Measurements from ENCODE around the gene ZFYVE16. TPM values are rescaled to one million over a fixed set of nuclear protein-coding genes. Genes with fewer than 3 reads are reported as not detected.
A peak's percentile ranks its signal among the peaks of the same experiment; 100 is the strongest.

The ZFYVE16 gene
- total and polyA plus RNA-seq, 2 of the 4 experiments (the other 2 are of a cell fraction) = 5.3 to 11.1 TPM

DNA sequence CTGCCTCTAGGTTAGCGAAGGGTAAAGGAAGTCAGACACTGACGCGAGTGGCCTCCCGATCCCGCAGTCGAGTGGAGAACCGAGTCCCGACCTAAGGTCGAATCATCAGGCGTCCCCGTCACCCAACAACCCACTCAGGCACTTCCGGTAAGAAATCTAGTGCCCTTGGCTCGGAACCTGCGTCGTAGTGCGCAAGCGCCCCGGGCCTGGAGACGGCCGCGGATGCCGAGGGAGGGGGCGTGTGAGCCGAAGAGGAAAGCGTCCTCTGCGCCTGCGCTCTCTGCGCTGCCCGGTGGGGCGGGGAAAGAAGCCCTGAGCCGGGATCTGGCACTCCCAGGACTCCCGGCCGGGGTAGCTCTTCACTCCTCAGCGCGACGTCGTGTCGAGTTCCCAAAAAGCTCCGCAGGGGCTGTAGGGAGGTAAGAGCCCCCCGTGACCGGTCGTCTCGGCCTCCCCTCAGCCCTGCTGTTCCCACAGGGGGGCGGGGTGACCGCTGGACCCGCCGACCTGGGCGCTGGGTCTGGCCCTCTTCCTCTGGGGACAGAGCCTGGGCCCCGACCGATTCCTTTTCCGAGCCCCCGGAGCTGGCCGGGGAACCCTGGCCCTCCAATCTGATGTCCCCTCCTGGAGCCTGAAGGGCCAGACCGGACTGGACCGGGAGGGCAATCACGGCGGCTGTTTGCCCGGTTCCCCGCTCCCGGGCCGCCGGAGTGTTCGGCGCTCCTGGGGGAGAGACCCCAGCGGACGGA is at the start of gene ZFYVE16 (continued):
- TF ChIP-seq, protein P1, sequence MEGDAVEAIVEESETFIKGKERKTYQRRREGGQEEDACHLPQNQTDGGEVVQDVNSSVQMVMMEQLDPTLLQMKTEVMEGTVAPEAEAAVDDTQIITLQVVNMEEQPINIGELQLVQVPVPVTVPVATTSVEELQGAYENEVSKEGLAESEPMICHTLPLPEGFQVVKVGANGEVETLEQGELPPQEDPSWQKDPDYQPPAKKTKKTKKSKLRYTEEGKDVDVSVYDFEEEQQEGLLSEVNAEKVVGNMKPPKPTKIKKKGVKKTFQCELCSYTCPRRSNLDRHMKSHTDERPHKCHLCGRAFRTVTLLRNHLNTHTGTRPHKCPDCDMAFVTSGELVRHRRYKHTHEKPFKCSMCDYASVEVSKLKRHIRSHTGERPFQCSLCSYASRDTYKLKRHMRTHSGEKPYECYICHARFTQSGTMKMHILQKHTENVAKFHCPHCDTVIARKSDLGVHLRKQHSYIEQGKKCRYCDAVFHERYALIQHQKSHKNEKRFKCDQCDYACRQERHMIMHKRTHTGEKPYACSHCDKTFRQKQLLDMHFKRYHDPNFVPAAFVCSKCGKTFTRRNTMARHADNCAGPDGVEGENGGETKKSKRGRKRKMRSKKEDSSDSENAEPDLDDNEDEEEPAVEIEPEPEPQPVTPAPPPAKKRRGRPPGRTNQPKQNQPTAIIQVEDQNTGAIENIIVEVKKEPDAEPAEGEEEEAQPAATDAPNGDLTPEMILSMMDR (conservative IDR thresholded peaks at IDR 0.05; ENCODE audit: low read depth, low read length) = peak; percentile 30; the same call in 1 of the 2 replicates
- TF ChIP-seq NFE2L2 (IDR thresholded peaks at IDR 0.05; ENCODE audit: low read depth, low read length) (no peak), MAZ (IDR thresholded peaks at IDR 0.05; ENCODE audit: borderline replicate concordance, low read depth, low read length) (peak; percentile 98)

DNA sequence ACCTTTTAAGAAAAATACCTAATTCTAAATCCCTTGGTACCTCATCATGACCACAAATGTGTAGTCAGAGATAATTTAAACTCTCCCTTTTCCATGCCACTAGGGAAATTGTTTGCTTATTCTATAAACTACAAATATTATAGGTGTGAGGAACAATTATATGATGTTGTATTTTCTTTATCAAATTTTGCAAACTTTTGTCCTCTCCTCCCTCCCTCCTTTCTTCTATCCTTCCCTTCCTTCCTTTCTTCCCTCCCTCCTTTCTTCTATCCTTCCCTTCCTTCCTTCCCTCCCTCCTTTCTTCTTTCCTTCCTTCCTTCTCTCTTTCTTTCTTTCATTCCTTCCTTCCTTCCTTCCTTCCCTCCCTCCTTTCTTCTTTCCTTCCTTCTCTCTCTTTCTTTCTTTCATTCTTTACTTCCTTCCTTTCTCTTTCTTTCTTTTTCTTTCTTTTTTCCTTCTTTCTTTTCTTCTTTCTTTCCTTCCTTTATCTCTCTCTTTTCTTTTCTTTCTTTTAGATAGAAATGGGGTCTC is 46.9 kb upstream of the ZFYVE16 start:
- Histone ChIP-seq H3K9ac (ENCODE audit: low read depth, low read length) (no peak overlapping the region), H2BK15ac (ENCODE audit: low read depth, low read length) (no peak overlapping the region), H2AK9ac (replicated peaks; ENCODE audit: low read depth, low read length, poor library complexity) (no peak overlapping the region), H2BK120ac (ENCODE audit: low read depth, low read length) (no peak overlapping the region), H4K20me1 (ENCODE audit: insufficient read depth, low read length) (no peaks in the 10 kb centered on the region), H3K18ac (ENCODE audit: low read depth, low read length) (no peak overlapping the region), H3K4me3 (ENCODE audit: insufficient read depth, low read depth, low read length) (no peak overlapping the region), H4K91ac (ENCODE audit: insufficient read depth, low read depth, low read length) (no peak overlapping the region), H3K27ac (ENCODE audit: insufficient read depth, low read length) (no peak overlapping the region), H3K4me1 (ENCODE audit: control insufficient read depth, insufficient read depth, low read length) (no peaks in the 10 kb centered on the region), H3K9me3 (ENCODE audit: control insufficient read depth, insufficient read depth, low read length) (no peaks in the 10 kb centered on the region), H3K27me3 (ENCODE audit: control insufficient read depth, insufficient read depth, low read length) (no peaks in the 10 kb centered on the region), H2AK5ac (ENCODE audit: low read depth, low read length) (no peak overlapping the region), H3K4ac (ENCODE audit: low read depth, low read length) (no peak overlapping the region), H3K36me3 (ENCODE audit: control insufficient read depth, insufficient read depth, low read length) (no peaks in the 10 kb centered on the region), H2BK5ac (ENCODE audit: low read depth, low read length, poor library complexity, severe bottlenecking) (no peak overlapping the region), H3K4me2 (ENCODE audit: low read depth, low read length) (no peak overlapping the region), H4K8ac (ENCODE audit: low read depth in 2 of 2, low read length in 2 of 2) (no peak overlapping the region), H2BK20ac (ENCODE audit: low read depth, low read length) (no peak overlapping the region), H2AFZ (replicated peaks; ENCODE audit: low read length, poor library complexity) (no peak overlapping the region), H3K56ac (ENCODE audit: extremely low read depth, insufficient read depth, low read length) (no peak overlapping the region), H3K23ac (ENCODE audit: low read depth, low read length) (no peak overlapping the region), H3K14ac (replicated peaks; ENCODE audit: low read depth, low read length) (no peak overlapping the region), H3K79me1 (ENCODE audit: low read depth in 1 of 2, low read length in 2 of 2) (no peaks in the 10 kb centered on the region), H4K5ac (ENCODE audit: low read depth, low read length) (no peak overlapping the region), H3K9me1 (ENCODE audit: insufficient read depth, low read length) (no peaks in the 10 kb centered on the region)
- dilution Hi-C loops (cut with HindIII; ENCODE audit: low sequenced_read_pairs, unreplicated experiment) (no loop called here), in situ Hi-C loops (cut with MboI; ENCODE audit: low sequenced_read_pairs) (no loop called here), intact Hi-C loops (cut with micrococcal nuclease) (no loop called here)
- DNase-seq = no peak
- ChIA-PET CTCF (no interaction called here), POLR2A (ENCODE audit: unreplicated experiment) (no interaction called here)
- BruUV-seq (replicated peaks) = no TSS peak
- TF ChIP-seq, protein P1 (conservative IDR thresholded peaks at IDR 0.05; ENCODE audit: low read depth, low read length) = no peak
- TF ChIP-seq, protein P2, sequence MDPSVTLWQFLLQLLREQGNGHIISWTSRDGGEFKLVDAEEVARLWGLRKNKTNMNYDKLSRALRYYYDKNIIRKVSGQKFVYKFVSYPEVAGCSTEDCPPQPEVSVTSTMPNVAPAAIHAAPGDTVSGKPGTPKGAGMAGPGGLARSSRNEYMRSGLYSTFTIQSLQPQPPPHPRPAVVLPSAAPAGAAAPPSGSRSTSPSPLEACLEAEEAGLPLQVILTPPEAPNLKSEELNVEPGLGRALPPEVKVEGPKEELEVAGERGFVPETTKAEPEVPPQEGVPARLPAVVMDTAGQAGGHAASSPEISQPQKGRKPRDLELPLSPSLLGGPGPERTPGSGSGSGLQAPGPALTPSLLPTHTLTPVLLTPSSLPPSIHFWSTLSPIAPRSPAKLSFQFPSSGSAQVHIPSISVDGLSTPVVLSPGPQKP (IDR thresholded peaks at IDR 0.05; ENCODE audit: borderline replicate concordance, low read depth, low read length) = no peak
- TF ChIP-seq MXI1 (IDR thresholded peaks at IDR 0.05; ENCODE audit: borderline replicate concordance, low read depth, low read length) (no peak), RCOR1 (IDR thresholded peaks at IDR 0.05; ENCODE audit: insufficient replicate concordance, low read length) (no peak), CEBPB (IDR thresholded peaks at IDR 0.05; ENCODE audit: low read depth, low read length) (no peak)
- ATAC-seq (ENCODE audit: low read depth) = no peak
